SU-DHL-6 (cell line): Measurements from ENCODE around the gene TBC1D22A.

Experiments used
- EZH2phosphoT487 ChIP-seq: fragments of 200-600 bp; sonication (generic), shearing (Covaris generic); conservative IDR thresholded peaks from 2 replicates; pipeline ENCODE4 v1.6.1; 2018; ENCODE audit warnings: mild to moderate bottlenecking, antibody characterized with exemption, low read length, moderate library complexity, mixed read lengths
- TF ChIP-seq, protein P1 (sequence below): fragments of 200-600 bp; sonication (generic); IDR thresholded peaks from one replicate; pipeline ENCODE4 v1.5.1; 2017; ENCODE audit warnings: antibody characterized with exemption, mild to moderate bottlenecking, low read length, moderate library complexity; ENCODE audit not compliant: insufficient read depth, poor library complexity, severe bottlenecking

DNA sequence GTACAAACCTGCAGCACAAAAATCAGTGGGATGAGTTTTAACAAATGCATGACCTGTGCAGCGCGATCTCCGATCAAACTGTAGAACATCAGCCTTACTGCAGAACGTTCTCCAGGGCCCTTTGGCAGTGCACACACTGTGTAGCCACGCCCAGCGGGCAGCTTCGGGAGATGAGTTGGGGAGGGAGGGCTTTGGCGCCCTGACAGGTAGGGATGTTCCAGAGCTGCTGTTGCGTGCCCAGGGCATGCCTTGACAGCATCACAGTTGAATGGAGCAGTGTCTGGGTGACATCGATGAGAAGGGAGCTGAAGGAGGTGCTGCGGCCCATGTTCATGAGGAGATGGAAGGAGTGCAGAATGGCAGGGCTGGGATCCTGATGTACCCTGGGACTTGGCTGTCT, 80.2 kb downstream of the TBC1D22A start:
- TF ChIP-seq, protein P1, sequence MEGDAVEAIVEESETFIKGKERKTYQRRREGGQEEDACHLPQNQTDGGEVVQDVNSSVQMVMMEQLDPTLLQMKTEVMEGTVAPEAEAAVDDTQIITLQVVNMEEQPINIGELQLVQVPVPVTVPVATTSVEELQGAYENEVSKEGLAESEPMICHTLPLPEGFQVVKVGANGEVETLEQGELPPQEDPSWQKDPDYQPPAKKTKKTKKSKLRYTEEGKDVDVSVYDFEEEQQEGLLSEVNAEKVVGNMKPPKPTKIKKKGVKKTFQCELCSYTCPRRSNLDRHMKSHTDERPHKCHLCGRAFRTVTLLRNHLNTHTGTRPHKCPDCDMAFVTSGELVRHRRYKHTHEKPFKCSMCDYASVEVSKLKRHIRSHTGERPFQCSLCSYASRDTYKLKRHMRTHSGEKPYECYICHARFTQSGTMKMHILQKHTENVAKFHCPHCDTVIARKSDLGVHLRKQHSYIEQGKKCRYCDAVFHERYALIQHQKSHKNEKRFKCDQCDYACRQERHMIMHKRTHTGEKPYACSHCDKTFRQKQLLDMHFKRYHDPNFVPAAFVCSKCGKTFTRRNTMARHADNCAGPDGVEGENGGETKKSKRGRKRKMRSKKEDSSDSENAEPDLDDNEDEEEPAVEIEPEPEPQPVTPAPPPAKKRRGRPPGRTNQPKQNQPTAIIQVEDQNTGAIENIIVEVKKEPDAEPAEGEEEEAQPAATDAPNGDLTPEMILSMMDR = no peak
- no peak for TF ChIP-seq EZH2phosphoT487
